ENCODE data around the gene ARPP21.
A peak's percentile ranks its signal among the peaks of the same experiment; 100 is the strongest.

The ARPP21 gene

DNA sequence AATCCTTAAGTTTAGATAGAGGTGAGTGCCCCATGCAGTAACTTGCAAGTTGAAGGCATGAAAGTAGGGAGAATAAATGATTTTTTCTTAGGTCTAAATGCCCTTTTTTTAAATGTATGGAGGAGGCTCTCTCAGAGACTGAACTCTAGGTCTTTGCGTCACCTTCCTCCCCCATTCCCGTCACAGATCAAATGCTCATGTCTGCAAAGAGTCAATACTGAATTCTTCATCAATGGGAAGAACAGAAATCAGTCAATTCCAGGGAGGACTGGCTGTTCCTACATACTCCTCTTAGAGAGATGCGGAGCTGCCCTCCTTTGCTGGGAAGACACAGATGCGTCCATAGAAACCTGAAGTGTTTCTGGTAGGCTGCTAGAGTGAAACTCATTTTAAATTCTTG lies 98.2 kb downstream of the ARPP21 start:
- no peak for DNase-seq (ENCODE audit: low spot score)

DNA sequence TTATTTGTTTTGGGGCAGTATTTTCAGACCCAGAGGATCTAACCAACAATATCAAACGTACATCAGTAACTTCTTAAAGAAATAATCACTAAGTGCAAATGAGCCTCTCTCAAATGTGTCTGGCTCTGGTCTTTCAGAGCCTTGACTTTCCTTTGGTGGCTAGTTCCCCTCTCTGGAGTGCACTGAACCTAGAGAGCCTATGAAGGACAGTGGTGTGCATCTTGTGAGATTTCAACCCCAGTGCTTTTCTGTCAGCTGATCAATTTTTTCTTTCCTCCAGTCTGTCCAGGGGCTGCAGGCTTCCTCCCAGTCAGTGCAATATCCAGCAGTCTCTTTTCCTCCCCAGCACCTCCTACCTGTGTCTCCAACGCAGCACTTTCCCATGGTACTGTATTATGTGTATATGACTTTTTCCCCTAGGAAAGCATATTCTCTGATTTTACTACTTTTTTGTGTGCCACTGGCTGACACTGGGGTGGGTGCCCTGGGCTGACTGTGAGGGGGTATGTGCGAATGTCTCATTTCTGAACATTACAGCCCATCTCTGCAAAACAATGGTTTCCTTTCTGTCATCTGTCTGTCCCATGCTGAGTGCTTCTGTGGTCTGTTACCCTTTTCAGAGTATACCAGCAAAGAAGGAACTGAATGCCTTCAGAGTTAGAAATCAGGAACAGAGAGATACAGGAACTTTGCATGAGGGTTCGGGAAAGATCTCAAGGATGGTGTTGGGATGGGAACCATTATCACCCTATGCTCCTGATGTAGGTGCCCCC lies 98.8 kb downstream of the ARPP21 start:
- DNase-seq (ENCODE audit: low spot score): no peak

DNA sequence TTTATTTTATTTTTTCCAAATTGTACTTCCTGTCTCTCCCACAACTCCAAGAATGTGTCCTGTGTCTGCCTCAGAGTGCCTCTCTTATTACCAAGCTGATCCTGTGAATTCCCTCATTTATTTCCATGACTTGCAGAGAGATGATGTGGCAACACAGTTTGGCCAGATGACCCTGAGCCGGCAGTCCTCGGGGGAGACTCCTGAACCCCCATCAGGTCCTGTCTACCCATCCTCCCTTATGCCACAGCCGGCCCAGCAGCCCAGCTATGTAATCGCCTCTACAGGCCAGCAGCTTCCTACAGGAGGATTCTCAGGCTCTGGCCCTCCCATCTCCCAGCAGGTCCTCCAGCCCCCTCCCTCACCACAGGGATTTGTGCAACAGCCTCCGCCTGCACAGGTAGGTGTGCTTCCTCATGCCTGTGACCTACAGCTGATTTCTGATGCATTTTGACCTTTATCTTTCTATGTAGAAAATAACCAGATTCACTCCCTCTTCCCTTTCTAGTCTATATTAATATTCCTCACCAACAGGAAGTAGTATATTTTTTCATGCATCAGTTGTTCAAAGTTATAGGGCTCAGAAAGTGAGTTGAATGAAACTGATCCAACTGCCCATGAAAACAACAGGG lies 100.0 kb downstream of the ARPP21 start:
- DNase-seq (ENCODE audit: low spot score): peak; percentile 29

DNA sequence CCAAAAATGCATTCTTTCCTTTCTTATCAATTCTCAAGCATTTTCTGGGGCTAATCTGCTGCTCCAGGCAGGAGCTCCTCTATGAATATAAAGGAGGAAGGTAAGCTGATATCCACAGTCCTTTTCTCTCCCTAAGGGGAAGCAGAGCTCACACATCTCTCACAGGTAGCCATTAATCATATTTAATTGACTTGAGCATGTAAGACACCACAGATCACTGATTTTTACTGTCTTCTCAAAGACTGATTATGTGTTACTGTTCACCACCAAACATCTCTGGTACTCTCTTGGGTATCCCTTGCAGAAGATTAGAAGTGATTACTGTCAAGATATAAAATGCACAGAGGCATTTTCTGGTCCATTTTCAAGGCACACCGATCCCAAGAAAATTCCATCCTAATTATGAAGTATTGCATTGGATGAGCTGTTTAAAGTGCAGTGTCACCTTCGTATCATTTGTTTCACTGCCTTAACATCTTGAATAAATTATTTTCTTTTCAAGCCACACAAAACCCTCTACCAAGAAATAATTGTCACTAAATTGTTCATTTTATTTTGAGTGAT lies 100.7 kb downstream of the ARPP21 start:
- DNase-seq (ENCODE audit: low spot score): peak; percentile 92

DNA sequence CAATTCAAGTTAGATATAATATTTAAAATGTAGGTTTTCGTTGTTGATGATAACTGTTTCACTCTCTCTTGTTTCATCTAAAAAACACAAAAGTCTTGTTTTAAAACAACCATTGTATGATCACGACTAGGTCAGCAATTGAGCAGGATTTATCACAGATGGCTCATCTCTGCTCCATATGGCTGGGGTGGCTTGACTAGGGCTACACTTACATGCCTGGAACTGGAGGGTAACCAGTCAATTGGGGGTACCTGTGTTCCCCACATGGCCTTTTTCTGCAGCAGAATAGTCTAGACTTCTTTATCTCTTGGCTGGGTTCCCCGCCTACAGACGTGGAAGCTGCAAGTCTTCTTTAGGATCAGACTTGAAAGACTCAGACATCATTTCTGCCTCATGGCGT lies 103.9 kb downstream of the ARPP21 start:
- DNase-seq (ENCODE audit: low spot score): no peak

DNA sequence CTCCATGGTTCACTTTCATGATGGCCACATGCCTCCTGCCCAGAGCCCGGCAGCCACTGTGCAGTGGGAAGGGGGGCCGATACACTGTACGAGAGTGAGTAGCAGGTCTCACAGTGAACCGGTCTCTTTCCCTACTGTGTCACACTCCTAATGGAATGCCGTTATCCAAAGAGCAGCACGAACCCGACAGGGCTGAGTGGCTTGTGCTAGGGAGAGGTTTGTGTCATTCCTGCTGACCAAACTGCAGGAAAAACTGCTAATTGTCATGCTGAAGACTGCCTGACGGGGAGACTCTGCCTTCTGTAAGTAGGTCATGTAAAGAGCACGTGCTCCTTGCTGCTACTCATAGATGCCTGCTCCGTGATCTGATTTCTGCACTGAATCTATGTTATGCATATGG lies 105.1 kb downstream of the ARPP21 start:
- peak; percentile 73 for DNase-seq (ENCODE audit: low spot score)

DNA sequence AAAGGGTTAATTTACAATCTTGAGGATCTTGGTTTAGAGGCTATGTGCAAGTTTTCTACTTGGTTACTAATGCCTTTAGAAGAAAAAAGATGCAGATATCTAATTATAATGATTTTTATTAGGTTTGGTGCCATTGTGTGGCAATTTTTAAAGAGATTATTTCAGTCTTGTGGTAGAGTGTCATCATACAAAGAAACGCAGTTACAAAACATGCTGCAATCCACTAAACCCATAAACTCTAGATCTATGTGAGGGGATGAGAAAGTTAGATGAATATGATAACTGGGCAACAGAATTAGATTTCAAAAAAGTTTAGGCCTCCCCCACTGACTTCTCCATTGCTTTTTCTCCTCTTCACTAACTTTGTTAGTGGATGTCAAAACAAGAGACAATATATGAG lies 106.0 kb downstream of the ARPP21 start:
- DNase-seq (ENCODE audit: low spot score): no peak

DNA sequence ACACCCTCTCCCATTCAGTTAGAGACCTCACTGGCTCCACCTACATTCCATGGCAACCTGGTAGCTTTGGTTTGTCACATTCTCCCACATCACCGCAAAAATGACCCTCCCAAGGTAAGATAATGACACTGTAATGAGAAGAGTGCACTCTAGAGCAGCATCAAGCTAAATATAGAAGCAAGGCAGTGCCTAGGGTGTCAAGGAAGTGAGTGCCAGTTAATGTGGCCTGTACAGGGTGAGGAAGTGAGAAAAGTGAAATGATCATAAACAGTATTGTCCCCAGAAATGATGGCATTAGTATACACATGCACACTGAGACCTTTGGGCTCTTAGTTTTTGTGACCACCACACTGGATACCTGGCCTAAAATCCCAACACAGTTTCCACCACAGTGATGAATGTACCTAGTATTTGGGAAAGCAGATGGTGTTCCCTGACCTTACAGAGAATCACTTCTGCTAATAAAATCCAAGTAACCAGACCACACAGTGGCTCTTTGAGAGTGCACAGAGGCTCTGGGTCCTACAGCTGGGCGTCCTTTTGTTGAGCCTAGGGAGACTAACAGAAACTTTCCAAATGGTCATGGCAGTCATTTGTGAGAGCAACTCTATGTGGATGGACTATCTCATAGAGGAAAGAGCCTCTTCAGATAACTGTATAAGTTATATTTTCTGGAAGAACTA lies 106.6 kb downstream of the ARPP21 start:
- DNase-seq (ENCODE audit: low spot score): no peak

DNA sequence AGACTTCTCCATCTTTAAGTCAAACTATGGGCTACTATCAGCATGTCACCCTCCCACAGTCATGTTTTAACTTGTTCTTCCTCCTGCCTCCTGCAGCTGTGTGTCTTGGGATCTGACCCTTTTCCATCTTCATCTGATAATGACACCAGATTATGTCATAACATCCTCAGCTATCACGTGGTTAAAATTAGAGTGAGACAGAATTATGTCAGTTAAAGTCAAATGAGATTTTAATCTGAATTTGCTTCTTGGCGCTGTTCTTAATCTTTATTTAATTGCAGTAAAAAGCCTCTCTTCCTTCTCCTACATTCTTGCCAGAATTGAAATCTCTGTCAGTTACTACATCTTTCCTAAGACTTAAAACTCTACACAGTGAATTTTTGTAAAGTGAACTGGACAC lies 107.2 kb downstream of the ARPP21 start:
- peak; percentile 40 for DNase-seq (ENCODE audit: low spot score)

DNA sequence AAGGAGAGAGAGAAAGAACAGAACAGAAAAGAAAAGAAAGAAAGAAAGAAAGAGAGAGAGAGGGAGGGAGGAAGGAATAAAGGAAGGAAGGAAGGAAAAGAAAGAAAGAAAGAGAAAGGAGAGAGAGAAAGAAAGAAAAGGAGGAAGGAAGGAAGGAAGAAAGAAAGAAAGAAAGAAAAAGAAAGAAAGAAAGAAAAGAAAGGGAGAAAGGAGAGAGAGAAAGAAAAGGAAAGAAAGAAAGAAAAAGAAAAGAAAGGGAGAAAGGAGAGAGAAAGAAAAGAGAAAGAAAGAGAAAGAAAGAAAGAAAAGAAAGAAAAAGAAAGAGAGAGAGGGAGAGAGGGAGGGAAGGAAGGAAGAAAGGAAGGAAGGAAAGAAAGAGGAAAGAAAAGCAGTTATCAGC lies 108.8 kb downstream of the ARPP21 start:
- no peak for DNase-seq (ENCODE audit: low spot score)

DNA sequence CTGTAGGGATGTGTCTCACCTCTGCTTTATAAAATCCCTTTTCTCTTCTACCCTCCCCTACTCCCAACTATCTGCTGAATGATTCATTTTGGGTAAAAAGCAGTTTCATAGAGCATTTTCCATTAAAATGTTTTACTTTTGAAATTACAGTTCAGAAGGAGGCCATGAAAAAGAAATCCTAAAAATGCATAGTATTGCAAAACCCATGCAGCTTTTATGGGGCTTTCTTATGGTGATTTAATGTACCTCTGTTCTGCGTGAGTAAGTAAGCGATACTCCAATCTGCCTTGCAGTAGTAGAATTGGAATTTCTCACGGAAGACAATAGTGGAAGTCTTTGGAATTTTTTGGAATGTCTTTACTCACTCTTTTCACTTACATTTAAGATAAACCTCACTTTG lies 111.9 kb downstream of the ARPP21 start:
- no peak for DNase-seq (ENCODE audit: low spot score)

DNA sequence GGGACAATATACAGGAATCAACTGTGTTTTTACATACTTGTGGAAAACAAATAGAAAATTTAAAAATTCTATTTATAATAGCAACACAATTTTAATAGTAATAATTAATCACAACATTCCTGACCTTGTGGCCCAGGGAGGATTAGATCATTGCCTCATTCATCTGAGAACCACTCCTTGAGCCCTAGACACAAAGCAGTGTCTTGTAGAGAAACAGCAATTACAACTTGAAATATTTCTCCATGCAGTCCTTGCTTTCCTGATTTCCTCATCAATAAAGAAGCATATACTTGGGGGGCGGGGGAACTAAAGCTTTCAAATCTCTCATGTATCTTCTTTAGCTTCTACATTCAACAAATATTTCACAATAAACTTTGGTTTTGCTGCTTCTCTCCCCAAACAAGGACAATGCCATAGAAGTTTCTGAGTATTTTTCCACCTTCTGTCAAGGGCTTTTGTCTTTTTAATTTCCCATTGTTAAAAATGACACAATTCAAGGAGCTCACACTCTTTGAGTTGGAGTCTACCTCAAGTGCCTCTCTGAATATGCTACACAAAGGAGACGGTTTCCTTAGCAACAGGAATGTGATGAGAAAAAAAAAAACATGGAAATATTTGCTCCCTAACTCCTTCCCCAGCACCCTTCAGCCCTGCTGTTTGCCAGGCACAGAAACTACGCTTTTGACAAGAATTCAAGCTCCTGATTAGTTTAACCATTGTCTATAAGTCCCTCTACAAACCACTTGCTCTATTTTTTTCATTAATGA lies 118.8 kb downstream of the ARPP21 start:
- DNase-seq (ENCODE audit: low spot score): no peak

DNA sequence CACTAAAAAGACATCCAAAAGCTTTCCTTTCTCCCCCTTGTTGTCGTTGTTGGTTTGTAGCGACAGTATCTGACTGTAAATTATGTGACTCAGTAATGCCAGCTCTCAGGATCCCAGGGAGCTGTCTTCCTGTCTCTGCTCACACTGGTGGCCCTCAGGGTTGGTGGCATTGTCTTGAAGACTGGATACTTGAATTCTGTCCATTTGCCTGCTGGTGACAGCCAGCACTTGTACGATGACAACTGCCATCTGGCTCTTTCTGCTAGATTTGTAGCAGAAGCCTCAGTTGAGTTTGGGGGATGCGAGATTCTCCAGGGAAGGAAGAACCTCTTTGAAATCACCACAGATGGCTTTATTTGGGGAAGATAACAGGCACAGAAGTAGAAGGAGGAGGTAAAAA lies 120.8 kb downstream of the ARPP21 start:
- peak; percentile 65 for DNase-seq (ENCODE audit: low spot score)

DNA sequence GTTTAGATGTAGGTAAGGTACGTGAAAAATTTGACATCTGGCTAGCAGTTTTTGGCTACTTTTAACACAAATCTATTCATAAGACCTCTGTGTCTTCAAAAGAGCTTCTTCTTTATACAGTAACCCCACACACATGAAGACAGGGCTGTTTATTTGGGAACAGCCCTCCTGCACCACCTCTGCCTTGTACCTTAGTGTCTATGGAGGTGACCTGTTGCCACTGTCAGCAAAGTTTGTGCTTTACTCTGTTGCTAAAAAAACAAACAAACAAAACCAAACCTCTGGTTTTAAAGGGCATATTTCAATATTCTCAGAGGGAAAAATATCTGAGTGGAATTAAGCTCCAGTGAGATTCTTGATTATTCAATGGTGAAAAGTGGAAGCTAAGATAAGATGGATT lies 122.0 kb downstream of the ARPP21 start:
- no peak for DNase-seq (ENCODE audit: low spot score)

DNA sequence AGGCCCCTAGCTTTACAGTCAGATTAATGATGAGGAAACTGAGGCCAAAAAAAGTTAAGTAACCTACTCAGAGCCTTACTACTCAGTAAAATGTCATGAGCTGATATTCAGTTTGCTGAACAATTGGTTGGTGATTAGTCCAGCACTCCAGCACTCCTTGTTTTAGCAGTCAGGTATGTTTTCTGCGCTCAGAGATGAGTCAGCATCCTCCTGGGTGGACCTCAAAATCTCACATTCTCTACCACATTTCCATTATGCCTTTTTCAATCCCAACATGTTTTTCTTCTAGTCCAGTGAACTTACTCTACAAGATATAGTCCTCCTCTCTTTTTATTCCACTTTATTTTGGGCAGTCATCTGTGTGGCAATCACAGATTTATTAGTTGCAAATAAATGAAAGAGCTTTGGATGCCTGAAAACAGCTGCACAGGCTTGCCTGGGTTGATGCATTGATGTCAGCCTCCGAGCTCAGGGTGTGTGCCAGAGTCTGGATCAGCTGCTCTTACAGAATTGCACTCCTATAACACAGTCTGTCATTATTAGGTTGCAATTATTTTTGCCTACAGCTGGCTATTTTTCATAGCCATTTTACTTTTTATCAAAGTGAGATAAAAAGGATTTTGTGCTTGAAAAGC lies 133.2 kb downstream of the ARPP21 start:
- no peak for DNase-seq (ENCODE audit: low spot score)

DNA sequence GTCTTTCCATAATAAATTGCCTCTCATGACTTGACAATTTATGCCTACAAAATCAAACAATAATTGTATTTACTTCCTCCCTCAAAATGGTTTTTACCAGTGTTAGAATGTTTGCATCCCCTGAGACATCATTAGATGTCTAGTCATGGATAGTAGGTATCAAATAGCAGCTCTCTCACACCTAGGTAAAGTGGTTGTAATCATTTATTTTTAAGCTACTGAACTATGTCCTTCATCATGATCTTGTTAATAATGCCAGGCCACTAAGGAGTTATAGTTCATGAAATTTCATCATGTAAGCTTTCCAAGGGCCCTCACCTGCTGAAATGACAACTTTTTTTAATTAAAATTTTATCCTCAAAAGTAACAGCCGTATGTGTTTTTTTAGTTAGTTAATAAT lies 134.1 kb downstream of the ARPP21 start:
- DNase-seq (ENCODE audit: low spot score): no peak

DNA sequence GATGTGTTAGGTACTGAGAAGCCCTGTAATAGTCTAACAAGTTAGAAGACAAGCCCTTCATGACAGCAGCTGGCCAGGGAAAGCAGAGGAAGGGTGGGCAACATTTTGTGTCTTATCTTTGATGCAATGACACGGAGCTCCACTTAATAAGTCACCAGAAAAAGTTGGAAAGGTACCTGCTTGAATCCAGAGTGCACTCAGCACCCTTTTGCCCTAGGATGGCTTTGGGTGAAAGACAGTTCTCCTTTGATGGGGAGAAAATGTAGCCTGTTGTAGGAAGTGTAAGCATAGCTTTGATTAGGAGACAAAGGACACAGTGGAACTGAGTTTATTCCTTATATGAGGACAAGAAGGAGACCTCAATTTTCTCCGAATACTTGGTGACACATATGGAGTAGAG lies 137.0 kb downstream of the ARPP21 start:
- no peak for DNase-seq (ENCODE audit: low spot score)

DNA sequence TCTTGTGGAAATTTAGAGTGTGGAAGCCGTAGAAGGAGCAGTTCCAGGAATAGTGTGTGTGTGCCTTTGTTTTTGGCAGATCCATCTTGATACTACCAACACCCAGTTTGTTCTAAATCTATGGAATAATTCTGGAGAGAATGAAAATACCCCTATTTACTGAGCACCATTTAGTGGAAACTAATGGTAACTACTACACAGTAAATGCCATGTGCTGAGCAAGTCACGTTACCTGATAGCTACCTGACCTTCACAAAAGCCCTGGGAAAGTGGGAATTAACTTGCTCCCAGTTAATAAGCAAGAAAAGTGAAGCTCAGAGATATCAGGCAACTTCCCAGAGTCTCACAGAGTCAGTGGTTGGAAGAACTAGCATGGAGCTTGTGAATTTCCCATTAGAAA lies 137.7 kb downstream of the ARPP21 start:
- DNase-seq (ENCODE audit: low spot score): no peak

DNA sequence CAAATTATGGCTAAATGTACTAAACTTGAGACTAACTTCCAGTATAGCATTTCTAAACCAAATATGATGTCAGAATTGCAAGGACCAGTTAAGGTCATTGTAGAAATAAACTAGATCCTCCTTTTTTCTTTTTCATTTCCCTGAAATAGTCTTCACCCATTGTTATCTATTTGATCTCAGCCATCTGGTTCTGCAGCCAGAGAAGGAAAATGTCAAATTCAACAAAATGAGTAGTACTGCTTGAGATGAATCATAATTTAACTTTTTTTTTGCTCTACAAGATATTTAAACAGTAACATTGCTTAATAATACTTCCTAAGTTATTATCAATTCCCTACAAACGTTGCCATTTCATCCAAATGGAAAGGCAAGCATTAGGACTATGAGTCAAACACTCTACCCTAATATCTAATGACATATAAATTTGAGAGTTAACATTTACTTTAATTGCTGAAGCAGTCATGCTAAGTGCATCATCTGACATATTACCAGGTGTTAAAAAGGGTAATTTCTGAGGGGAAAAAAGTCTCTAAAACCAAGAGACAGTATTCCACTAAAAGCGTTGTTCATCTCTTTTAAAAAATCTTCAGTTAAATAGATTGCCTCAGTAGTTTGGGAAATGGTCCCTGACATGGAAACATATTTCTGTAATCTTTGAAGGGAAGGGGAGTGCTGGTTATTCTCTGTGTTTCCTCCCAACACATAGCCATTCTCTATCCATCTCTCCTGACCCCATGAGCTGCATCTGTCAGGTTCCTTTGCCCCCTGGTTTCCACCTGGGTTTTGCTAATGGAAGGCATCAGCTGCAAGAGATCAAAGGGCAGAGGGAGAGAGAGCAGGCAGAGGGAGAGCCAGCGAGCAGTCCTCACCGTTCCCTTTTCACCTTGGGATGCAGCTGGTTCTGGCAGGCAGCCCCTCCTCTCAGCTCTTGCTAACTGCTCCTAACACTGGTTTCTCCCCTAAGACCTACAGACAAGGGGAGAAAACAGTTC lies 138.5 kb downstream of the ARPP21 start:
- DNase-seq (ENCODE audit: low spot score): peak; percentile 65

DNA sequence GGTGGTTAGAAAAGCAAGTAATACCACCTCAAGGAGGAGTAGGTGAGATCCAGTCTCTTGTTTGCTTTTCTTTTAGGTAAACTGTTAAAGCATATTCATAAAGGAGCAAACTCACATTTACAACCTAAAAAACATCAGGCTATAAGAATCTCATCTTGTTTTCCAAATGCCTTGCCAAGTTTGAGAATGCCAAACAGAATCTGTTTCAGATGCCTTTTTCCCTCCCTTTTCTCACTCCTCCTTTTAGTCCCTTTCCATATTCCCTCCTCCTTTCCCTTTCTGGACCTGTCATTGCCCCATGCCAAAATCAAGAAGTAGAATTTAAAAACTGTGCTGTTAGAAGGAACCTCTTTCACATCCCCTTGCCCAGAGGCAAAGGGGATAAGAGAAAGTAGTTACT lies 140.3 kb downstream of the ARPP21 start:
- no peak for DNase-seq (ENCODE audit: low spot score)
